ENCODE data around the gene CWF19L1.
"Not testable (repeated sequence)": the region's sequence is repeated elsewhere in the genome, so short reads cannot be mapped to it uniquely, and the experiment has no call there.

CWF19L1 gene

GRCh38 chr10:100267239-100268104, at the start of gene CWF19L1:
Gene CWF19L1 (minus strand): TSS chr10:100267638. CDS start chr10:100267593, 45 bp downstream.
- DNase-seq (ENCODE audit: low spot score): peak; percentile 74

- DNase-seq (ENCODE audit: low spot score): no peak
Measured at GRCh38 chr10:100315615-100316014, 48.2 kb upstream of the CWF19L1 start.

GRCh38 chr10:100311298-100311697, 43.9 kb upstream of the CWF19L1 start:
- DNase-seq (ENCODE audit: low spot score): no peak

- no peak for DNase-seq (ENCODE audit: low spot score)
Measured at GRCh38 chr10:100307684-100308083, 40.2 kb upstream of the CWF19L1 start.

GRCh38 chr10:100306861-100307260, 39.4 kb upstream of the CWF19L1 start:
- no peak for DNase-seq (ENCODE audit: low spot score)

GRCh38 chr10:100304414-100304813, 37.0 kb upstream of the CWF19L1 start:
- DNase-seq (ENCODE audit: low spot score): no peak

- peak; percentile 31 for DNase-seq (ENCODE audit: low spot score)
Measured at GRCh38 chr10:100303724-100304319, 36.4 kb upstream of the CWF19L1 start.

- not testable (repeated sequence) for DNase-seq (ENCODE audit: low spot score)
Measured at GRCh38 chr10:100301123-100301522, 33.7 kb upstream of the CWF19L1 start.

GRCh38 chr10:100297242-100297641, 29.8 kb upstream of the CWF19L1 start:
- DNase-seq (ENCODE audit: low spot score): no peak

- no peak for DNase-seq (ENCODE audit: low spot score)
Measured at GRCh38 chr10:100293066-100293465, 25.6 kb upstream of the CWF19L1 start.

GRCh38 chr10:100292300-100292699, 24.9 kb upstream of the CWF19L1 start:
- not testable (repeated sequence) for DNase-seq (ENCODE audit: low spot score)

GRCh38 chr10:100291356-100291755, 23.9 kb upstream of the CWF19L1 start:
- no peak for DNase-seq (ENCODE audit: low spot score)

GRCh38 chr10:100289641-100290040, 22.2 kb upstream of the CWF19L1 start:
- DNase-seq (ENCODE audit: low spot score): no peak

- DNase-seq (ENCODE audit: low spot score): no peak
Measured at GRCh38 chr10:100288196-100288595, 20.8 kb upstream of the CWF19L1 start.

GRCh38 chr10:100287756-100288155, 20.3 kb upstream of the CWF19L1 start:
- no peak for DNase-seq (ENCODE audit: low spot score)

GRCh38 chr10:100286051-100287033, 18.9 kb upstream of the CWF19L1 start, which contains the start of gene BLOC1S2:
Gene BLOC1S2 (minus strand): TSS chr10:100286680. CDS start chr10:100286659, 21 bp downstream.
- peak; percentile 88 for DNase-seq (ENCODE audit: low spot score)

GRCh38 chr10:100285326-100285725, 17.9 kb upstream of the CWF19L1 start:
- not testable (repeated sequence) for DNase-seq (ENCODE audit: low spot score)

GRCh38 chr10:100282907-100283306, 15.5 kb upstream of the CWF19L1 start:
- DNase-seq (ENCODE audit: low spot score): no peak

GRCh38 chr10:100276971-100277370, 9.5 kb upstream of the CWF19L1 start:
- DNase-seq (ENCODE audit: low spot score): not testable (repeated sequence)

GRCh38 chr10:100265821-100266485, 1.5 kb downstream of the CWF19L1 start:
- DNase-seq (ENCODE audit: low spot score): no peak

GRCh38 chr10:100254191-100254590, 13.2 kb downstream of the CWF19L1 start:
- no peak for DNase-seq (ENCODE audit: low spot score)

All from kidney capillary endothelial cell (primary cell).